ENCODE data around the gene FBXO46.

DNA sequence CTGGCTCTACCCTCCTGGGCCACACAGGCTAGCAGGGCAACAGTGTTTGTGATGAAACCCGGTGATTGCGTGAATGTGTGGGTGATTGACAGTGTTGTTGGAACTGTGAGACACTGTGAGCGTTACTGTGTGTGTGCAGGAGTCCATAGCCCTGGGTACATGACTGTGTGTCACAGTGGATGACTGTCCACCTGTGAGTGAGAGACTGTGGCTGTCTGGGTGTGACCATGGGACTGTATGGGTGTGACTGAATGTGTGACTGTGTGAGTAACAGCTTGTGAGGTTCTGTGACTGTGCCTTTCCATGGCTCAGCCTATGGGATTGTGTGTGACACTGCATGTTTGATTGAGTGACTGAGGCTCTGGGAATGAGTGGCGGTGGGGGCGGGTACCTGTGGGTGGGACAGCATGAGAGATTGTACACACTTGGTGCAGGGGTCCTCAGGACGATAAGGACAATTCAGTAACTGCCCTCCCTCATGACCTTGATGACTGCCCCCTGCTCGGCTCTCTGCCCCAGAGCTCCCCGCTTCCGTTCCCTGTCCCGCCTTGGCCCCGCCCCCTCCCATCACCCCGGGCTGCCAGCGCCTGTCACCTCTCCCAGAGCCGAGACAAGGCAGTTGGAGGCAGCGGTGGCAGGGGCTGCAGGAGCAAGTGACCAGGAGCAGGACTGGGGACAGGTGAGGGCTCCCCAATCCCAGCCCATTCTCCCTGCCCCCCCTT, 62.9 kb downstream of the FBXO46 start, which contains the start of gene GIPR:
- TF ChIP-seq, protein P1, sequence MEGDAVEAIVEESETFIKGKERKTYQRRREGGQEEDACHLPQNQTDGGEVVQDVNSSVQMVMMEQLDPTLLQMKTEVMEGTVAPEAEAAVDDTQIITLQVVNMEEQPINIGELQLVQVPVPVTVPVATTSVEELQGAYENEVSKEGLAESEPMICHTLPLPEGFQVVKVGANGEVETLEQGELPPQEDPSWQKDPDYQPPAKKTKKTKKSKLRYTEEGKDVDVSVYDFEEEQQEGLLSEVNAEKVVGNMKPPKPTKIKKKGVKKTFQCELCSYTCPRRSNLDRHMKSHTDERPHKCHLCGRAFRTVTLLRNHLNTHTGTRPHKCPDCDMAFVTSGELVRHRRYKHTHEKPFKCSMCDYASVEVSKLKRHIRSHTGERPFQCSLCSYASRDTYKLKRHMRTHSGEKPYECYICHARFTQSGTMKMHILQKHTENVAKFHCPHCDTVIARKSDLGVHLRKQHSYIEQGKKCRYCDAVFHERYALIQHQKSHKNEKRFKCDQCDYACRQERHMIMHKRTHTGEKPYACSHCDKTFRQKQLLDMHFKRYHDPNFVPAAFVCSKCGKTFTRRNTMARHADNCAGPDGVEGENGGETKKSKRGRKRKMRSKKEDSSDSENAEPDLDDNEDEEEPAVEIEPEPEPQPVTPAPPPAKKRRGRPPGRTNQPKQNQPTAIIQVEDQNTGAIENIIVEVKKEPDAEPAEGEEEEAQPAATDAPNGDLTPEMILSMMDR (conservative IDR thresholded peaks at IDR 0.05; ENCODE audit: low read length), result no peak
- TF ChIP-seq EZH2phosphoT487 (IDR thresholded peaks at IDR 0.05; ENCODE audit: borderline replicate concordance, low read depth, low read length), result no peak
